MG63 (cell line): ENCODE measurements around the gene LRFN4. TPM values are rescaled to one million over a fixed set of nuclear protein-coding genes. Genes with fewer than 3 reads are reported as not detected.

ENCODE experiments used
- DNase-seq: peaks from one replicate; pipeline ENCODE4 v3.0.0-alpha.2; 2020
- H3K27me3 ChIP-seq: fragments of 250-450 bp; sonication (Bioruptor Pico); 2 replicates; pipeline ENCODE4 v1.5.1; 2020; ENCODE audit warnings: mild to moderate bottlenecking, moderate library complexity
- H3K36me3 ChIP-seq: fragments of 250-450 bp; sonication (Bioruptor Pico); 2 replicates; pipeline ENCODE4 v1.5.1; 2020; ENCODE audit warnings: mild to moderate bottlenecking, moderate library complexity
- H3K4me3 ChIP-seq: fragments of 250-450 bp; sonication (Bioruptor Pico); 2 replicates; pipeline ENCODE4 v1.5.1; 2020; ENCODE audit warnings: mild to moderate bottlenecking, moderate library complexity
- H3K9me3 ChIP-seq: fragments of 250-450 bp; sonication (Bioruptor Pico); 2 replicates; pipeline ENCODE4 v1.5.1; 2020; ENCODE audit warnings: mild to moderate bottlenecking, moderate library complexity
- total RNA-seq: library from RNA; depleted of rRNA; stranded (reverse); fragments of >200 nt; shearing (Covaris generic); gene quantifications from 2 replicates; pipeline ENCODE4 v1.2.3, GENCODE V29; 2014; ENCODE audit warnings: low replicate concordance

Gene LRFN4
- total RNA-seq, 1 experiment from 2014 or later, result 42.8 TPM

- DNase-seq, result no peak
- Histone ChIP-seq H3K9me3 (no peaks in the 10 kb centered on the region), H3K27me3 (no peaks in the 10 kb centered on the region), H3K36me3 (peaks cover 2% of the 10 kb centered on the region), H3K4me3 (no peak overlapping the region)
Measured at GRCh38 chr11:66852466-66853241, 4.2 kb upstream of the LRFN4 start.

GRCh38 chr11:66853242-66854229 is 3.3 kb upstream of the LRFN4 start:
- no peaks in the 10 kb centered on the region for H3K27me3 ChIP-seq

GRCh38 chr11:66854231-66854661 is 2.6 kb upstream of the LRFN4 start:
- H3K9me3 ChIP-seq, result no peaks in the 10 kb centered on the region
- no peaks in the 10 kb centered on the region for H3K27me3 ChIP-seq
- H3K4me3 ChIP-seq, result no peak overlapping the region
- DNase-seq, result no peak
- peaks cover 15% of the 10 kb centered on the region for H3K36me3 ChIP-seq

More at GRCh38 chr11:66853242-66854229, 3.3 kb upstream of the LRFN4 start:
- DNase-seq, result no peak
- Histone ChIP-seq H3K9me3 (no peaks in the 10 kb centered on the region), H3K4me3 (no peak overlapping the region), H3K36me3 (peaks cover 8% of the 10 kb centered on the region)

GRCh38 chr11:66854729-66855211 is 2.1 kb upstream of the LRFN4 start:
- no peak overlapping the region for H3K4me3 ChIP-seq
- no peak for DNase-seq
- H3K9me3 ChIP-seq, result no peaks in the 10 kb centered on the region
- peaks cover 20% of the 10 kb centered on the region for H3K36me3 ChIP-seq
- H3K27me3 ChIP-seq, result no peaks in the 10 kb centered on the region

GRCh38 chr11:66855574-66856495 is 1.0 kb upstream of the LRFN4 start:
- Histone ChIP-seq H3K4me3 (peak overlapping the region; percentile 81), H3K27me3 (no peaks in the 10 kb centered on the region), H3K36me3 (peaks cover 21% of the 10 kb centered on the region), H3K9me3 (no peaks in the 10 kb centered on the region)
- DNase-seq, result peak; percentile 97

- H3K36me3 ChIP-seq, result peaks cover 21% of the 10 kb centered on the region
- peak overlapping the region; percentile 51 for H3K4me3 ChIP-seq
- no peak for DNase-seq
- H3K9me3 ChIP-seq, result no peaks in the 10 kb centered on the region
- no peaks in the 10 kb centered on the region for H3K27me3 ChIP-seq
Measured at GRCh38 chr11:66857234-66857926, 516 bp downstream of the LRFN4 start.

- DNase-seq, result no peak
- H3K27me3 ChIP-seq, result no peaks in the 10 kb centered on the region
- H3K36me3 ChIP-seq, result peaks cover 21% of the 10 kb centered on the region
- H3K4me3 ChIP-seq, result peak overlapping the region; percentile 51
- no peaks in the 10 kb centered on the region for H3K9me3 ChIP-seq
Measured at GRCh38 chr11:66857927-66858185, 992 bp downstream of the LRFN4 start.

- Histone ChIP-seq H3K9me3 (no peaks in the 10 kb centered on the region), H3K36me3 (peaks cover 21% of the 10 kb centered on the region), H3K4me3 (no peak overlapping the region), H3K27me3 (no peaks in the 10 kb centered on the region)
- DNase-seq, result no peak
Measured at GRCh38 chr11:66858186-66858938, 1.5 kb downstream of the LRFN4 start.

GRCh38 chr11:66858939-66859685 is 2.2 kb downstream of the LRFN4 start:
- Histone ChIP-seq H3K9me3 (no peaks in the 10 kb centered on the region), H3K27me3 (no peaks in the 10 kb centered on the region), H3K4me3 (no peak overlapping the region), H3K36me3 (peaks cover 21% of the 10 kb centered on the region)
- DNase-seq, result no peak

GRCh38 chr11:66859686-66860448 is 3.0 kb downstream of the LRFN4 start:
- DNase-seq, result no peak
- Histone ChIP-seq H3K9me3 (no peaks in the 10 kb centered on the region), H3K4me3 (no peak overlapping the region), H3K27me3 (no peaks in the 10 kb centered on the region), H3K36me3 (peaks cover 21% of the 10 kb centered on the region)

- H3K4me3 ChIP-seq, result no peak overlapping the region
- no peaks in the 10 kb centered on the region for H3K27me3 ChIP-seq
- no peak for DNase-seq
- H3K9me3 ChIP-seq, result no peaks in the 10 kb centered on the region
- H3K36me3 ChIP-seq, result peaks cover 21% of the 10 kb centered on the region
Measured at GRCh38 chr11:66860449-66860831, 3.6 kb downstream of the LRFN4 start.

GRCh38 chr11:66861038-66861773 is 4.3 kb downstream of the LRFN4 start:
- no peak for DNase-seq
- Histone ChIP-seq H3K27me3 (no peaks in the 10 kb centered on the region), H3K4me3 (no peak overlapping the region), H3K36me3 (peaks cover 21% of the 10 kb centered on the region), H3K9me3 (no peaks in the 10 kb centered on the region)

- Histone ChIP-seq H3K9me3 (no peaks in the 10 kb centered on the region), H3K27me3 (no peaks in the 10 kb centered on the region), H3K4me3 (no peak overlapping the region), H3K36me3 (peaks cover 21% of the 10 kb centered on the region)
- no peak for DNase-seq
Measured at GRCh38 chr11:66861774-66862558, 5.1 kb downstream of the LRFN4 start.
